ENCODE results near the gene DACH2. TPM values are rescaled to one million over a fixed set of nuclear protein-coding genes. Genes with fewer than 3 reads are reported as not detected.
A peak's percentile ranks its signal among the peaks of the same experiment; 100 is the strongest.

The DACH2 gene
- total RNA-seq, 1 donor from 2014 or later = not detected

DNA sequence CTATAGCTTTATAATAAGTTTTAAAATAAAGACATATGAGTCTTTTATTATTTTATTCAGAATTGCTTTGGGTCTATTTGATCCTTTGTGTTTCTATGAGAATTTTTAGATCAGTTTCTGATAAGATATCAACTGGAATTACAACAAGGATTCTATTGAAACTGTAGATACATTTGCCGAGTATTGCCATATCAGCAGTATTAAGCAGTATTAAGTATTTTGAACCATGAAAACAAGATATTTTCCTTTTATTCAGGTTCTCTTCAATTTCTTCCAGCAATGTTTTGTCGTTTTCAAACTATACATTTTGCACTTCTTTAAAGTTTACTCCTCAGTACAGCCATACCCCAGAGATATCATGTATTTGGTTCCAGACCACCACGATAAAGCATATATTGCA, 598.8 kb downstream of the DACH2 start:
- Mint-ChIP-seq H3K36me3 (ENCODE audit: unreplicated experiment) (no peaks in the 10 kb centered on the region), H3K9me3 (ENCODE audit: unreplicated experiment) (peaks cover 15% of the 10 kb centered on the region), H3K4me3 (ENCODE audit: unreplicated experiment) (no peak overlapping the region), H3K27me3 (ENCODE audit: unreplicated experiment) (no peaks in the 10 kb centered on the region), H3K4me1 (ENCODE audit: unreplicated experiment) (no peaks in the 10 kb centered on the region), H3K27ac (ENCODE audit: unreplicated experiment) (no peak overlapping the region)
- TF ChIP-seq, protein P1, sequence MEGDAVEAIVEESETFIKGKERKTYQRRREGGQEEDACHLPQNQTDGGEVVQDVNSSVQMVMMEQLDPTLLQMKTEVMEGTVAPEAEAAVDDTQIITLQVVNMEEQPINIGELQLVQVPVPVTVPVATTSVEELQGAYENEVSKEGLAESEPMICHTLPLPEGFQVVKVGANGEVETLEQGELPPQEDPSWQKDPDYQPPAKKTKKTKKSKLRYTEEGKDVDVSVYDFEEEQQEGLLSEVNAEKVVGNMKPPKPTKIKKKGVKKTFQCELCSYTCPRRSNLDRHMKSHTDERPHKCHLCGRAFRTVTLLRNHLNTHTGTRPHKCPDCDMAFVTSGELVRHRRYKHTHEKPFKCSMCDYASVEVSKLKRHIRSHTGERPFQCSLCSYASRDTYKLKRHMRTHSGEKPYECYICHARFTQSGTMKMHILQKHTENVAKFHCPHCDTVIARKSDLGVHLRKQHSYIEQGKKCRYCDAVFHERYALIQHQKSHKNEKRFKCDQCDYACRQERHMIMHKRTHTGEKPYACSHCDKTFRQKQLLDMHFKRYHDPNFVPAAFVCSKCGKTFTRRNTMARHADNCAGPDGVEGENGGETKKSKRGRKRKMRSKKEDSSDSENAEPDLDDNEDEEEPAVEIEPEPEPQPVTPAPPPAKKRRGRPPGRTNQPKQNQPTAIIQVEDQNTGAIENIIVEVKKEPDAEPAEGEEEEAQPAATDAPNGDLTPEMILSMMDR (IDR thresholded peaks at IDR 0.05) = no peak
- DNase-seq (ENCODE audit: extremely low spot score, unreplicated experiment) = no peak

DNA sequence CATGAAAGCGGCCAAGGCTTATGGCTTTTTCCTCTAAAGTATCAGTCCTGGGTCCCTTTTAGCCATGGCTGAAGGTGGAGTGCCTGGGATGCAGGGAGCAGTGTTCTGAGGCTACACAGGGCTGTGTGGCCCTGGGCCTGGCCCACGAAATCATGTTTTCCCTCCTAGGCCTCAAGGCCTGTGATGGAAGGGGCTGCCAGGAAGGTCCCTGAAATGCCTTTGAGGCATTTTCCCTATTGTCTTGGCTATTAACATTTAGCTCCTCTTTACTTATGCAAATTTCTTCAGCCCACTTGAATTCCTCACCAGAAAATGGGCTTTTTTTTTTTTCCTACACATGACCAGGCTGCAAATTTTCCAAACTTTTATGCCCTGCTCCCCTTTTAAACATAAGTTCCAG, 657.0 kb downstream of the DACH2 start:
- no peaks in the 10 kb centered on the region for H3K4me1 Mint-ChIP-seq (ENCODE audit: unreplicated experiment)
- no peaks in the 10 kb centered on the region for H3K36me3 Mint-ChIP-seq (ENCODE audit: unreplicated experiment)
- H3K27ac Mint-ChIP-seq (ENCODE audit: unreplicated experiment) = no peak overlapping the region
- H3K4me3 Mint-ChIP-seq (ENCODE audit: unreplicated experiment) = no peak overlapping the region
- TF ChIP-seq, protein P1 (IDR thresholded peaks at IDR 0.05) = no peak
- no peaks in the 10 kb centered on the region for H3K27me3 Mint-ChIP-seq (ENCODE audit: unreplicated experiment)
- no peak for DNase-seq (ENCODE audit: extremely low spot score, unreplicated experiment)
- H3K9me3 Mint-ChIP-seq (ENCODE audit: unreplicated experiment) = peaks cover 12% of the 10 kb centered on the region

DNA sequence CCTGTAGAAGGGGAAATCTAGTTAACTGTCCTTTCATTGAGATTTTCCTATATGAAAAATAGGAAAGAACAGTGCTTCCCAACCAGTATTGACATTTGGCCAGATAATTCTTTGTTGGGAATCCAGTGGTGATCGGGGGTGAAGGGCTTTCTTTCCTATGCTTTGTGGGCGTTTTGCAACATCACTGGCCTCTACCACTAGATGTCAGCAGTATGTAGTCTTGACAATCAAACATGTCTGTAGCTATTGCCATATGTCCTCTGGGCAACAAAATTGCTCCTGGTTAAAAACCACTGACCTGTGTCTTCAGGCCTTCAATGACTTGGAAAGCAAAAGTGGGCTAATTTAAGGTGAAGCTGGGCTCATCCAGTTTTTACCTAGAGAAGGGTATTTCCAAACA, 658.5 kb downstream of the DACH2 start:
- Mint-ChIP-seq H3K9me3 (ENCODE audit: unreplicated experiment) (peaks cover 12% of the 10 kb centered on the region), H3K27ac (ENCODE audit: unreplicated experiment) (no peak overlapping the region), H3K36me3 (ENCODE audit: unreplicated experiment) (no peaks in the 10 kb centered on the region), H3K4me1 (ENCODE audit: unreplicated experiment) (no peaks in the 10 kb centered on the region), H3K27me3 (ENCODE audit: unreplicated experiment) (no peaks in the 10 kb centered on the region), H3K4me3 (ENCODE audit: unreplicated experiment) (no peak overlapping the region)
- no peak for DNase-seq (ENCODE audit: extremely low spot score, unreplicated experiment)
- TF ChIP-seq, protein P1 (IDR thresholded peaks at IDR 0.05) = peak; percentile 25

DNA sequence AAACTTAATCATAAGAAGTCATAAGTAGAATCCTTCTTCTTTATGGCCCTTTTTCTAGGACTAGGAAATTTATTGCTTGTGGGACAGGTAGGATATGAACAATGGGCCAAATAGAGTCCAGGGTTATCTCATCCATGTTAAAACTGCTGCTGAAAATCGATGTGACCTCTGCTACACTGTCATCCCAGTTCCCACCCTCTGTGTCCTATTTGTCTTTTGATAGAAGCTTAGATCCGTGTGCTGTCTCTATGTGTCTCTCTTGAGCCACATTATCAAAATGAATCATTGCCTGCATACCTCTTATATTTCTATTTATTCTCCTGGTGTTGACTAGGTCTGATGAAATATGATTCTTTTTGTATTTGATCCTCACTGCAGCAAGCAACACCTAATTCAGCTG, 661.4 kb downstream of the DACH2 start:
- H3K4me1 Mint-ChIP-seq (ENCODE audit: unreplicated experiment) = no peaks in the 10 kb centered on the region
- H3K4me3 Mint-ChIP-seq (ENCODE audit: unreplicated experiment) = no peak overlapping the region
- no peak overlapping the region for H3K27ac Mint-ChIP-seq (ENCODE audit: unreplicated experiment)
- no peak for DNase-seq (ENCODE audit: extremely low spot score, unreplicated experiment)
- H3K36me3 Mint-ChIP-seq (ENCODE audit: unreplicated experiment) = no peaks in the 10 kb centered on the region
- TF ChIP-seq, protein P1 (IDR thresholded peaks at IDR 0.05) = no peak
- peaks cover 12% of the 10 kb centered on the region for H3K9me3 Mint-ChIP-seq (ENCODE audit: unreplicated experiment)
- no peaks in the 10 kb centered on the region for H3K27me3 Mint-ChIP-seq (ENCODE audit: unreplicated experiment)

DNA sequence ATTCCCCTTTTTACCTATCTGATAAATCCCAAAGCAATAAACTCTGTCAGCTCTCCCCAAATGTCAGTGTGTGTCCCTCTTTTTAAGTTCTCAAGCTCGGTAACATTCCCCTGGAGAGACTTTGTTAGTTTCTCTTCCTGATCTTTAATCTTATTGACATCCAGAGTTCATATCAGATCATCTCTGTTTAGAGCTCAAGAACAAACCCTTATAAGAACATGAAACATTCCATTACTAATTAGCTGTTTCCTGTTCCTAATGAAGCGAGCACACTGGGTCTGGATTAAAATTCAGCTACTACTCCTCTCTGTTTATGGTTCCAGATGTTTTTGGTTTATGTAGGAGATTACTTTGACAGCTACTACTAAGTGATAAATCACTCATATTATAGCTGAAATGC, 681.5 kb downstream of the DACH2 start:
- H3K9me3 Mint-ChIP-seq (ENCODE audit: unreplicated experiment) = peaks cover 15% of the 10 kb centered on the region
- no peak overlapping the region for H3K27ac Mint-ChIP-seq (ENCODE audit: unreplicated experiment)
- H3K4me1 Mint-ChIP-seq (ENCODE audit: unreplicated experiment) = no peaks in the 10 kb centered on the region
- no peak for DNase-seq (ENCODE audit: extremely low spot score, unreplicated experiment)
- TF ChIP-seq, protein P1 (IDR thresholded peaks at IDR 0.05) = no peak
- no peak overlapping the region for H3K4me3 Mint-ChIP-seq (ENCODE audit: unreplicated experiment)
- no peaks in the 10 kb centered on the region for H3K27me3 Mint-ChIP-seq (ENCODE audit: unreplicated experiment)
- no peaks in the 10 kb centered on the region for H3K36me3 Mint-ChIP-seq (ENCODE audit: unreplicated experiment)

Data from osteocyte (in vitro differentiated cells).